Liver (tissue), 9 donors: ENCODE data around the gene HSF2BP. TPM values are rescaled to one million over a fixed set of nuclear protein-coding genes. Genes with fewer than 3 reads are reported as not detected.

Source experiments
- DNase-seq: peaks from one replicate; pipeline ENCODE4 v3.0.0-alpha.2; 2017; ENCODE audit warnings: low spot score
- H3K27ac ChIP-seq, 2 donors: one replicate each; pipeline ENCODE4 v1.7.0; 2013; ENCODE audit warnings: inconsistent platforms in 2 of 2, low read length in 2 of 2, control low read depth in 1 of 2, low read depth in 1 of 2, mild to moderate bottlenecking in 1 of 2
- H3K27me3 ChIP-seq, 4 donors: one replicate each; pipeline versions ENCODE4 v1.6.1 to v1.7.0; 2013; ENCODE audit warnings: low read length in 3 of 4, inconsistent platforms in 1 of 4, mild to moderate bottlenecking in 1 of 4, moderate library complexity in 1 of 4; ENCODE audit not compliant: control insufficient read depth in 4 of 4, insufficient read depth in 4 of 4
- H3K36me3 ChIP-seq, 4 donors: one replicate each; pipeline versions ENCODE4 v1.6.1 to v1.7.0; 2013; ENCODE audit warnings: low read length in 3 of 4, mild to moderate bottlenecking in 3 of 4, low read depth in 1 of 4, moderate library complexity in 1 of 4; ENCODE audit not compliant: control insufficient read depth in 4 of 4, insufficient read depth in 3 of 4
- H3K4me1 ChIP-seq, 4 donors: one replicate each; pipeline versions ENCODE4 v1.6.1 to v1.7.0; 2013; ENCODE audit warnings: low read length in 3 of 4, mild to moderate bottlenecking in 3 of 4, moderate library complexity in 1 of 4; ENCODE audit not compliant: control insufficient read depth in 4 of 4, insufficient read depth in 4 of 4
- H3K4me3 ChIP-seq, 3 donors: one replicate each; pipeline versions ENCODE4 v1.6.1 to v1.7.0; 2013; ENCODE audit warnings: low read length in 3 of 3, control low read depth in 1 of 3, low read depth in 1 of 3, mild to moderate bottlenecking in 1 of 3
- H3K9ac ChIP-seq, 2 donors: one replicate each; pipeline ENCODE4 v1.7.0; 2013; ENCODE audit warnings: low read length in 2 of 2, mild to moderate bottlenecking in 2 of 2, moderate library complexity in 2 of 2, control low read depth in 1 of 2, low read depth in 1 of 2
- H3K9me3 ChIP-seq, 4 donors: one replicate each; pipeline versions ENCODE4 v1.6.1 to v1.7.0; 2013; ENCODE audit warnings: low read length in 3 of 4; ENCODE audit not compliant: control insufficient read depth in 4 of 4
- EGR1 ChIP-seq, 2 donors: IDR thresholded peaks; 2 replicates each; pipeline ENCODE4 v1.6.1; 2016 to 2018; ENCODE audit warnings: antibody characterized with exemption in 2 of 2, low read depth in 2 of 2
- FOXA1 ChIP-seq: IDR thresholded peaks from 2 replicates; pipeline ENCODE4 v1.6.1; 2016; ENCODE audit warnings: antibody characterized with exemption
- FOXA2 ChIP-seq: IDR thresholded peaks from 2 replicates; pipeline ENCODE4 v1.6.1; 2016; ENCODE audit warnings: antibody characterized with exemption
- GABPA ChIP-seq, 2 donors: IDR thresholded peaks in 1 of 2; conservative IDR thresholded peaks in 1 of 2; 2 replicates each; pipeline ENCODE4 v1.6.1; 2016; ENCODE audit warnings: antibody characterized with exemption in 2 of 2, mild to moderate bottlenecking in 1 of 2, moderate library complexity in 1 of 2
- HNF4A ChIP-seq, 2 donors: conservative IDR thresholded peaks; 2 replicates each; pipeline ENCODE4 v1.6.1; 2016; ENCODE audit warnings: antibody characterized with exemption in 2 of 2, mild to moderate bottlenecking in 2 of 2
- HNF4G ChIP-seq: IDR thresholded peaks from 2 replicates; pipeline ENCODE4 v1.6.1; 2016; ENCODE audit warnings: antibody characterized with exemption
- JUND ChIP-seq, 2 donors: IDR thresholded peaks; 2 replicates each; pipeline ENCODE4 v1.6.1; 2016; ENCODE audit warnings: antibody characterized with exemption in 2 of 2
- NR2F2 ChIP-seq: IDR thresholded peaks from 2 replicates; pipeline ENCODE4 v1.6.1; 2016; ENCODE audit warnings: antibody characterized with exemption
- RAD21 ChIP-seq, 2 donors: IDR thresholded peaks; 2 replicates each; pipeline ENCODE4 v1.6.1; 2016; ENCODE audit warnings: antibody characterized with exemption in 2 of 2, mild to moderate bottlenecking in 2 of 2
- RXRA ChIP-seq, 2 donors: IDR thresholded peaks; 2 replicates each; pipeline ENCODE4 v1.6.1; 2017 to 2018; ENCODE audit warnings: antibody characterized with exemption in 2 of 2, mild to moderate bottlenecking in 1 of 2
- SP1 ChIP-seq: IDR thresholded peaks from 2 replicates; pipeline ENCODE4 v1.6.1; 2018; ENCODE audit warnings: antibody characterized with exemption, mild to moderate bottlenecking
- TAF1 ChIP-seq: conservative IDR thresholded peaks from 2 replicates; pipeline ENCODE4 v1.6.1; 2016; ENCODE audit warnings: antibody characterized with exemption, mild to moderate bottlenecking
- YY1 ChIP-seq: IDR thresholded peaks from 2 replicates; pipeline ENCODE4 v1.6.1; 2016; ENCODE audit warnings: antibody characterized with exemption, mild to moderate bottlenecking
- WGBS: extraction: QIAGEN DNeasy Blood & Tissue Kit; methylation state at CpG from one replicate; pipeline ENCODE4 v1.1.7; 2013; 5-methylcytosine and 5-hydroxymethylcytosine counted together
- polyA plus RNA-seq, 2 donors: library from polyadenylated mRNA; stranded (reverse) in 1 of 2; unstranded in 1 of 2; fragments of 200-250 nt in 1 of 2; fragments of >200 nt in 1 of 2; fragmentation: Nextera tagmentation in 1 of 2; extraction: Ambion mirVana in 1 of 2; gene quantifications; one replicate each; pipeline versions ENCODE4 v1.2.1 to v1.2.3, GENCODE V29; 2013 to 2015
- total RNA-seq, 2 donors: library from RNA; depleted of rRNA; stranded (reverse); fragments of >200 nt; gene quantifications; one replicate each; pipeline ENCODE4 v1.2.3, GENCODE V29; 2014
- TF ChIP-seq, protein P1 (sequence below): IDR thresholded peaks from 2 replicates; pipeline ENCODE4 v1.6.1; 2016; ENCODE audit warnings: antibody characterized with exemption
- TF ChIP-seq, protein P2 (sequence below): IDR thresholded peaks from 2 replicates; pipeline ENCODE4 v1.6.1; 2016; ENCODE audit warnings: antibody characterized with exemption
- TF ChIP-seq, protein P3 (sequence below): fragments of 150-350 bp; IDR thresholded peaks from 2 replicates; pipeline ENCODE4 v1.5.1; 2017; ENCODE audit warnings: improper control_type of control experiment, low read depth, low read length; ENCODE audit not compliant: missing input control
- TF ChIP-seq, protein P4 (sequence below): IDR thresholded peaks from 2 replicates; pipeline ENCODE4 v1.6.1; 2016; ENCODE audit warnings: antibody characterized with exemption, mild to moderate bottlenecking
- TF ChIP-seq, protein P5 (sequence below): IDR thresholded peaks from 2 replicates; pipeline ENCODE4 v1.6.1; 2016; ENCODE audit warnings: antibody characterized with exemption
- donor health status: healthy.
- donor health status: healthy.
- donor health status: healthy.
- donor health status: healthy.
- donor health status: healthy.

HSF2BP gene
- total and polyA plus RNA-seq, 4 donors: 0.14 to 0.33 (median 0.16) TPM; not detected in 1

DNA sequence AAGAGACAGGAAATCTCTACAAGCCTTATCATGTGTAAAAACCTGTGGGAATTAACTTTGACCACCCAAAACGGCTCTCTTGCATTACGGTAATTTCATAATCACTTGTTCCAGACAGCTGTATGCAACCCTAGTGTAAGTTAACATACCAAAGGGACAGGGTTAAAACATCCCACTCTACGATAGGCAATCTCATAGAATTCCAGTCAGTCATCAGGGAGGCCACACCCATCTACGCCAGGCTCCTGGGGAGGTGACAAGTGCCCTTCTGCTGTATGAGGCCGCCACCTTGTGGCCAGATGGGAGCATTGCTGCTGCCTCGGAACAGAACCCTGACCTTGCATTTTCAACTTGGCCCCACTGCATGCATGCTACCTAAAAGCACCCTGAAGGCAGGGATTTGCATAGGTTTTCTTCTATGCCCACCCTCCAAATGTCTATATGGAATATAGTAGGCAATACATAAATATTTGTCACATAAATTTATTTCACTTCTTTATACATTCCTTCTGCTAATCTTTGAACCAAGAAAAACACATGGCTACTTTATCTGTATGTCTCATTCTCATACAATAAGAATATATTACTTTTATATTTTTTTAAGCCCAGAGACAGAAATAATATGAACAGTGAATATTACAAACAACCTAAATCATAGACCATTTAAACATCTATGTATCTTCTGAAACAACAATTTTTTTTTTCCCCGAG, 12.6 kb downstream of the HSF2BP start:
- 18% methylated on average over 7 of the region's 7 CpGs for WGBS
- Histone ChIP-seq H3K36me3 (no peaks in the 10 kb centered on the region), H3K9me3 (no peaks in the 10 kb centered on the region), H3K9ac (no peak overlapping the region), H3K27ac (no peak overlapping the region), H3K4me3 (no peak overlapping the region), H3K27me3 (no peaks in the 10 kb centered on the region), H3K4me1 (peaks cover 0 to 4% (median 0%) of the 10 kb centered on the region in 4 donors)
- peak; percentile 88 for DNase-seq
- TF ChIP-seq RXRA (IDR thresholded peaks at IDR 0.05) (peak; percentile 54 to 68), SP1 (peak; percentile 19), YY1 (peak; percentile 32), HNF4A (conservative IDR thresholded peaks at IDR 0.05) (peak; percentile 41 to 42), NR2F2 (peak; percentile 53), RAD21 (IDR thresholded peaks at IDR 0.05) (peak; percentile 100), HNF4G (no peak)
- TF ChIP-seq, protein P1, sequence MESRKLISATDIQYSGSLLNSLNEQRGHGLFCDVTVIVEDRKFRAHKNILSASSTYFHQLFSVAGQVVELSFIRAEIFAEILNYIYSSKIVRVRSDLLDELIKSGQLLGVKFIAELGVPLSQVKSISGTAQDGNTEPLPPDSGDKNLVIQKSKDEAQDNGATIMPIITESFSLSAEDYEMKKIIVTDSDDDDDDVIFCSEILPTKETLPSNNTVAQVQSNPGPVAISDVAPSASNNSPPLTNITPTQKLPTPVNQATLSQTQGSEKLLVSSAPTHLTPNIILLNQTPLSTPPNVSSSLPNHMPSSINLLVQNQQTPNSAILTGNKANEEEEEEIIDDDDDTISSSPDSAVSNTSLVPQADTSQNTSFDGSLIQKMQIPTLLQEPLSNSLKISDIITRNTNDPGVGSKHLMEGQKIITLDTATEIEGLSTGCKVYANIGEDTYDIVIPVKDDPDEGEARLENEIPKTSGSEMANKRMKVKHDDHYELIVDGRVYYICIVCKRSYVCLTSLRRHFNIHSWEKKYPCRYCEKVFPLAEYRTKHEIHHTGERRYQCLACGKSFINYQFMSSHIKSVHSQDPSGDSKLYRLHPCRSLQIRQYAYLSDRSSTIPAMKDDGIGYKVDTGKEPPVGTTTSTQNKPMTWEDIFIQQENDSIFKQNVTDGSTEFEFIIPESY: no peak
- TF ChIP-seq, protein P2, sequence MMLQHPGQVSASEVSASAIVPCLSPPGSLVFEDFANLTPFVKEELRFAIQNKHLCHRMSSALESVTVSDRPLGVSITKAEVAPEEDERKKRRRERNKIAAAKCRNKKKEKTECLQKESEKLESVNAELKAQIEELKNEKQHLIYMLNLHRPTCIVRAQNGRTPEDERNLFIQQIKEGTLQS: peak; percentile 22
- TF ChIP-seq, protein P3, sequence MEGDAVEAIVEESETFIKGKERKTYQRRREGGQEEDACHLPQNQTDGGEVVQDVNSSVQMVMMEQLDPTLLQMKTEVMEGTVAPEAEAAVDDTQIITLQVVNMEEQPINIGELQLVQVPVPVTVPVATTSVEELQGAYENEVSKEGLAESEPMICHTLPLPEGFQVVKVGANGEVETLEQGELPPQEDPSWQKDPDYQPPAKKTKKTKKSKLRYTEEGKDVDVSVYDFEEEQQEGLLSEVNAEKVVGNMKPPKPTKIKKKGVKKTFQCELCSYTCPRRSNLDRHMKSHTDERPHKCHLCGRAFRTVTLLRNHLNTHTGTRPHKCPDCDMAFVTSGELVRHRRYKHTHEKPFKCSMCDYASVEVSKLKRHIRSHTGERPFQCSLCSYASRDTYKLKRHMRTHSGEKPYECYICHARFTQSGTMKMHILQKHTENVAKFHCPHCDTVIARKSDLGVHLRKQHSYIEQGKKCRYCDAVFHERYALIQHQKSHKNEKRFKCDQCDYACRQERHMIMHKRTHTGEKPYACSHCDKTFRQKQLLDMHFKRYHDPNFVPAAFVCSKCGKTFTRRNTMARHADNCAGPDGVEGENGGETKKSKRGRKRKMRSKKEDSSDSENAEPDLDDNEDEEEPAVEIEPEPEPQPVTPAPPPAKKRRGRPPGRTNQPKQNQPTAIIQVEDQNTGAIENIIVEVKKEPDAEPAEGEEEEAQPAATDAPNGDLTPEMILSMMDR: peak; percentile 100

DNA sequence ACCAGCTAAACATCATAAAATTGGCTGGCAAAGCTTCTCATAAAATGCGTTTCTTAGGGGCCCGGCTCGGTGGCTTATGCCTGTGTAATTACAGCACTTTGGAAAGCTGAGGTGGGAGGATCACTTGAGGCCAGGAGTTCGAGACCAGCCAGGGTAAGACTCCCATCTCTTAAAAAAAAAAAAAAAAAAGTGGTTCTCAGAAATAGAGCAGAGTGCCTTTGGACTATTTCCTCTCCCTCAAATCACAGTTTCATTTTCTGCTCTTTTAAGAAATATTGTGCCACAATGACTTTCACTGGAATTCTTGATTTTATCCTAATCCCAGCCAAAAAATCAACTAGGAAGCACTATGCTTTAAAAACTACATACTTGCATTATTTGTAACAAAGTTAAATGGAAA, 13.3 kb downstream of the HSF2BP start:
- H3K27ac ChIP-seq: peak overlapping the region in 1 of 2 donors; percentile 46
- no peaks in the 10 kb centered on the region for H3K27me3 ChIP-seq
- peaks cover 0 to 4% (median 0%) of the 10 kb centered on the region in 4 donors for H3K4me1 ChIP-seq
- 46% methylated on average over 4 of the region's 4 CpGs for WGBS
- TF ChIP-seq, protein P2: no peak
- TF ChIP-seq HNF4G (no peak), TAF1 (no peak), GABPA (IDR thresholded peaks at IDR 0.05 in 1 of 2, conservative IDR thresholded peaks at IDR 0.05 in 1 of 2) (no peak), JUND (IDR thresholded peaks at IDR 0.05) (no peak), RXRA (IDR thresholded peaks at IDR 0.05) (no peak), EGR1 (IDR thresholded peaks at IDR 0.05; ENCODE audit: low read depth in 2 of 2) (no peak), SP1 (no peak), HNF4A (conservative IDR thresholded peaks at IDR 0.05) (no peak), FOXA2 (no peak), RAD21 (IDR thresholded peaks at IDR 0.05) (no peak), YY1 (no peak), FOXA1 (no peak)
- TF ChIP-seq, protein P4, sequence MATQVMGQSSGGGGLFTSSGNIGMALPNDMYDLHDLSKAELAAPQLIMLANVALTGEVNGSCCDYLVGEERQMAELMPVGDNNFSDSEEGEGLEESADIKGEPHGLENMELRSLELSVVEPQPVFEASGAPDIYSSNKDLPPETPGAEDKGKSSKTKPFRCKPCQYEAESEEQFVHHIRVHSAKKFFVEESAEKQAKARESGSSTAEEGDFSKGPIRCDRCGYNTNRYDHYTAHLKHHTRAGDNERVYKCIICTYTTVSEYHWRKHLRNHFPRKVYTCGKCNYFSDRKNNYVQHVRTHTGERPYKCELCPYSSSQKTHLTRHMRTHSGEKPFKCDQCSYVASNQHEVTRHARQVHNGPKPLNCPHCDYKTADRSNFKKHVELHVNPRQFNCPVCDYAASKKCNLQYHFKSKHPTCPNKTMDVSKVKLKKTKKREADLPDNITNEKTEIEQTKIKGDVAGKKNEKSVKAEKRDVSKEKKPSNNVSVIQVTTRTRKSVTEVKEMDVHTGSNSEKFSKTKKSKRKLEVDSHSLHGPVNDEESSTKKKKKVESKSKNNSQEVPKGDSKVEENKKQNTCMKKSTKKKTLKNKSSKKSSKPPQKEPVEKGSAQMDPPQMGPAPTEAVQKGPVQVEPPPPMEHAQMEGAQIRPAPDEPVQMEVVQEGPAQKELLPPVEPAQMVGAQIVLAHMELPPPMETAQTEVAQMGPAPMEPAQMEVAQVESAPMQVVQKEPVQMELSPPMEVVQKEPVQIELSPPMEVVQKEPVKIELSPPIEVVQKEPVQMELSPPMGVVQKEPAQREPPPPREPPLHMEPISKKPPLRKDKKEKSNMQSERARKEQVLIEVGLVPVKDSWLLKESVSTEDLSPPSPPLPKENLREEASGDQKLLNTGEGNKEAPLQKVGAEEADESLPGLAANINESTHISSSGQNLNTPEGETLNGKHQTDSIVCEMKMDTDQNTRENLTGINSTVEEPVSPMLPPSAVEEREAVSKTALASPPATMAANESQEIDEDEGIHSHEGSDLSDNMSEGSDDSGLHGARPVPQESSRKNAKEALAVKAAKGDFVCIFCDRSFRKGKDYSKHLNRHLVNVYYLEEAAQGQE: no peak
- TF ChIP-seq, protein P1: no peak
- TF ChIP-seq, protein P3: no peak
- TF ChIP-seq, protein P5, sequence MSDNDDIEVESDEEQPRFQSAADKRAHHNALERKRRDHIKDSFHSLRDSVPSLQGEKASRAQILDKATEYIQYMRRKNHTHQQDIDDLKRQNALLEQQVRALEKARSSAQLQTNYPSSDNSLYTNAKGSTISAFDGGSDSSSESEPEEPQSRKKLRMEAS: no peak
- H3K9me3 ChIP-seq: no peaks in the 10 kb centered on the region
- no peak for DNase-seq
- no peak overlapping the region for H3K4me3 ChIP-seq
- peak overlapping the region in 1 of 2 donors; percentile 36 for H3K9ac ChIP-seq
- no peaks in the 10 kb centered on the region for H3K36me3 ChIP-seq
